Astrocyte of the spinal cord (primary cell): ENCODE results near the gene PACRG.
"Not testable (repeated sequence)": the region's sequence is repeated elsewhere in the genome, so short reads cannot be mapped to it uniquely, and the experiment has no call there.

Experiments used
- DNase-seq: peaks from one replicate; pipeline ENCODE4 v3.0.0; 2011; ENCODE audit warnings: low read depth, low spot score
- H3K4me3 ChIP-seq: 2 replicates; pipeline ENCODE4 v1.5.1; 2011; ENCODE audit warnings: low read depth, mild to moderate bottlenecking, low read length, moderate library complexity
- CTCF ChIP-seq: IDR thresholded peaks from 2 replicates; pipeline ENCODE4 v1.5.1; 2012; ENCODE audit warnings: low read depth, mild to moderate bottlenecking, low read length, inconsistent platforms
- in situ Hi-C: cut with HindIII; loops from 2 replicates; pipeline ENCODE4 v1.10.0; 2017; ENCODE audit warnings: low sequenced_read_pairs

PACRG gene

GRCh38 chr6:162973980-162974379 is 246.2 kb downstream of the PACRG start:
- in situ Hi-C loops: no loop called here
- DNase-seq: no peak
- TF ChIP-seq CTCF: no peak
- no peak overlapping the region for H3K4me3 ChIP-seq

GRCh38 chr6:162974685-162975084 is 246.9 kb downstream of the PACRG start:
- H3K4me3 ChIP-seq: no peak overlapping the region
- no peak for TF ChIP-seq CTCF
- DNase-seq: no peak
- in situ Hi-C loops: no loop called here

- in situ Hi-C loops: no loop called here
- no peak for TF ChIP-seq CTCF
- no peak overlapping the region for H3K4me3 ChIP-seq
- no peak for DNase-seq
Measured at GRCh38 chr6:162976141-162976540, 248.4 kb downstream of the PACRG start.

GRCh38 chr6:162983234-162983633 is 255.5 kb downstream of the PACRG start:
- in situ Hi-C loops: not testable (repeated sequence)

GRCh38 chr6:162998777-162999176 is 271.0 kb downstream of the PACRG start:
- no peak for DNase-seq
- in situ Hi-C loops: no loop called here
- TF ChIP-seq CTCF: no peak
- H3K4me3 ChIP-seq: no peak overlapping the region

More at GRCh38 chr6:162983234-162983633, 255.5 kb downstream of the PACRG start:
- not testable (repeated sequence) for H3K4me3 ChIP-seq, DNase-seq

- no peak for TF ChIP-seq CTCF
- H3K4me3 ChIP-seq: no peak overlapping the region
- DNase-seq: peak; percentile 79
- in situ Hi-C loops: no loop called here
Measured at GRCh38 chr6:162999575-163000285, 272.0 kb downstream of the PACRG start.

GRCh38 chr6:163001330-163001729 is 273.6 kb downstream of the PACRG start:
- DNase-seq: peak; percentile 52
- no peak overlapping the region for H3K4me3 ChIP-seq
- TF ChIP-seq CTCF: no peak
- in situ Hi-C loops: no loop called here
